Measurements from ENCODE around the gene PROSER3. TPM values are rescaled to one million over a fixed set of nuclear protein-coding genes. Genes with fewer than 3 reads are reported as not detected.

Gene PROSER3
- total and polyA plus RNA-seq, 2 of the 4 experiments (the other 2 are of a cell fraction): 5.4 to 21.8 TPM

DNA sequence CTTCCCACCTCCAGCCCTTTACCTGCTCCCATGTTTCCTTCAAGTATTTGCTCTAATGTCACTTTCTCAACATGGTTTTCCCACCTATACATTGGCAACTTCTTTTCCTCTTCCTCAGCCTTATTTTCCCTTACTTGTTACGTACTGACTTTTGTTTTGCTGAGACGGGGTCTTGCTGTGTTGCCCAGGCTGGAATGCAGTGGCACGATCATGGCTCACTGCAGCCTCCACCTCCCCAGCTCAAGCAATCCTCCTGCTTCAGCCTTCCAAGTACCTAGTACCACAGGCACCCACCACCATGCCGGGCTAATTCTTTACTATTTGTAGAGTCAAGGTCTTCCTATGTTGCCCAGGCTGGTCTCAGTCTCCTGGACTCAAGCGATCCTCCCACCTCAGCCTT is 49.7 kb downstream of the PROSER3 start:
- H3K4me2 ChIP-seq (ENCODE audit: low read depth, low read length): no peak overlapping the region
- no peak overlapping the region for H3K27ac ChIP-seq (ENCODE audit: insufficient read depth, low read length)
- H4K5ac ChIP-seq (ENCODE audit: low read depth, low read length): no peak overlapping the region
- in situ Hi-C loops (cut with MboI; ENCODE audit: low sequenced_read_pairs): no loop called here
- H3K14ac ChIP-seq (replicated peaks; ENCODE audit: low read depth, low read length): no peak overlapping the region
- ChIA-PET POLR2A (ENCODE audit: unreplicated experiment) (no interaction called here), CTCF (no interaction called here)
- intact Hi-C loops (cut with micrococcal nuclease): no loop called here
- H3K79me1 ChIP-seq (ENCODE audit: low read depth in 1 of 2, low read length in 2 of 2): no peaks in the 10 kb centered on the region
- H2BK20ac ChIP-seq (ENCODE audit: low read depth, low read length): no peak overlapping the region
- no peak overlapping the region for H2AK5ac ChIP-seq (ENCODE audit: low read depth, low read length)
- H2AK9ac ChIP-seq (replicated peaks; ENCODE audit: low read depth, low read length, poor library complexity): no peak overlapping the region
- ATAC-seq (ENCODE audit: low read depth) (no peak), DNase-seq (no peak)
- H3K18ac ChIP-seq (ENCODE audit: low read depth, low read length): no peak overlapping the region
- H3K56ac ChIP-seq (ENCODE audit: extremely low read depth, insufficient read depth, low read length): no peak overlapping the region
- no peak overlapping the region for H3K9ac ChIP-seq (ENCODE audit: low read depth, low read length)
- no TSS peak for BruUV-seq (replicated peaks)
- TF ChIP-seq, protein P1, sequence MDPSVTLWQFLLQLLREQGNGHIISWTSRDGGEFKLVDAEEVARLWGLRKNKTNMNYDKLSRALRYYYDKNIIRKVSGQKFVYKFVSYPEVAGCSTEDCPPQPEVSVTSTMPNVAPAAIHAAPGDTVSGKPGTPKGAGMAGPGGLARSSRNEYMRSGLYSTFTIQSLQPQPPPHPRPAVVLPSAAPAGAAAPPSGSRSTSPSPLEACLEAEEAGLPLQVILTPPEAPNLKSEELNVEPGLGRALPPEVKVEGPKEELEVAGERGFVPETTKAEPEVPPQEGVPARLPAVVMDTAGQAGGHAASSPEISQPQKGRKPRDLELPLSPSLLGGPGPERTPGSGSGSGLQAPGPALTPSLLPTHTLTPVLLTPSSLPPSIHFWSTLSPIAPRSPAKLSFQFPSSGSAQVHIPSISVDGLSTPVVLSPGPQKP (IDR thresholded peaks at IDR 0.05; ENCODE audit: borderline replicate concordance, low read depth, low read length): no peak
- TF ChIP-seq, protein P2, sequence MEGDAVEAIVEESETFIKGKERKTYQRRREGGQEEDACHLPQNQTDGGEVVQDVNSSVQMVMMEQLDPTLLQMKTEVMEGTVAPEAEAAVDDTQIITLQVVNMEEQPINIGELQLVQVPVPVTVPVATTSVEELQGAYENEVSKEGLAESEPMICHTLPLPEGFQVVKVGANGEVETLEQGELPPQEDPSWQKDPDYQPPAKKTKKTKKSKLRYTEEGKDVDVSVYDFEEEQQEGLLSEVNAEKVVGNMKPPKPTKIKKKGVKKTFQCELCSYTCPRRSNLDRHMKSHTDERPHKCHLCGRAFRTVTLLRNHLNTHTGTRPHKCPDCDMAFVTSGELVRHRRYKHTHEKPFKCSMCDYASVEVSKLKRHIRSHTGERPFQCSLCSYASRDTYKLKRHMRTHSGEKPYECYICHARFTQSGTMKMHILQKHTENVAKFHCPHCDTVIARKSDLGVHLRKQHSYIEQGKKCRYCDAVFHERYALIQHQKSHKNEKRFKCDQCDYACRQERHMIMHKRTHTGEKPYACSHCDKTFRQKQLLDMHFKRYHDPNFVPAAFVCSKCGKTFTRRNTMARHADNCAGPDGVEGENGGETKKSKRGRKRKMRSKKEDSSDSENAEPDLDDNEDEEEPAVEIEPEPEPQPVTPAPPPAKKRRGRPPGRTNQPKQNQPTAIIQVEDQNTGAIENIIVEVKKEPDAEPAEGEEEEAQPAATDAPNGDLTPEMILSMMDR (conservative IDR thresholded peaks at IDR 0.05; ENCODE audit: low read depth, low read length): no peak
- TF ChIP-seq RCOR1 (IDR thresholded peaks at IDR 0.05; ENCODE audit: insufficient replicate concordance, low read length) (no peak), FOS (IDR thresholded peaks at IDR 0.05; ENCODE audit: low read depth, low read length) (no peak)
- H2BK5ac ChIP-seq (ENCODE audit: low read depth, low read length, poor library complexity, severe bottlenecking): no peak overlapping the region
- no peaks in the 10 kb centered on the region for H3K4me1 ChIP-seq (ENCODE audit: control insufficient read depth, insufficient read depth, low read length)
- H3K4me3 ChIP-seq (ENCODE audit: insufficient read depth, low read depth, low read length): no peak overlapping the region
- no peak overlapping the region for H2BK120ac ChIP-seq (ENCODE audit: low read depth, low read length)
- WGBS, 2 experiments (ENCODE audit: extremely low coverage in 2 of 2, insufficient read length in 1 of 2): 90% methylated on average over 3 of the region's 5 CpGs; no CpG with 5 or more reads in 1 of the 2 experiments
- no peaks in the 10 kb centered on the region for H4K20me1 ChIP-seq (ENCODE audit: insufficient read depth, low read length)
- no peaks in the 10 kb centered on the region for H3K9me1 ChIP-seq (ENCODE audit: insufficient read depth, low read length)
- no peak overlapping the region for H3K4ac ChIP-seq (ENCODE audit: low read depth, low read length)
- H3K9me3 ChIP-seq (ENCODE audit: control insufficient read depth, insufficient read depth, low read length): no peaks in the 10 kb centered on the region
- no peak overlapping the region for H3K23ac ChIP-seq (ENCODE audit: low read depth, low read length)
- no peak overlapping the region for H4K91ac ChIP-seq (ENCODE audit: insufficient read depth, low read depth, low read length)
- peaks cover 30% of the 10 kb centered on the region for H3K27me3 ChIP-seq (ENCODE audit: control insufficient read depth, insufficient read depth, low read length)
- no peak overlapping the region for H2BK15ac ChIP-seq (ENCODE audit: low read depth, low read length)
- no peak overlapping the region for H4K8ac ChIP-seq (ENCODE audit: low read depth in 2 of 2, low read length in 2 of 2)
- H3K36me3 ChIP-seq (ENCODE audit: control insufficient read depth, insufficient read depth, low read length): no peaks in the 10 kb centered on the region
- no peak overlapping the region for H2AFZ ChIP-seq (replicated peaks; ENCODE audit: low read length, poor library complexity)
- dilution Hi-C loops (cut with HindIII; ENCODE audit: low sequenced_read_pairs, unreplicated experiment): no loop called here

Measured in IMR-90 (cell line).